ENCODE measurements around the gene ROR1.

The ROR1 gene

GRCh38 chr1:63987014-63987627 is 213.3 kb downstream of the ROR1 start:
- TF ChIP-seq FOXP2 (optimal IDR thresholded peaks at IDR 0.05; ENCODE audit: borderline replicate concordance, extremely low read depth, extremely low read length, insufficient read depth) = no peak
- no peak for TF ChIP-seq TAF1 (IDR thresholded peaks at IDR 0.05; ENCODE audit: borderline replicate concordance, insufficient read depth, low read length)
- TF ChIP-seq POLR2AphosphoS5 (IDR thresholded peaks at IDR 0.05; ENCODE audit: low read depth, low read length) = no peak
- TF ChIP-seq SIN3A (IDR thresholded peaks at IDR 0.05; ENCODE audit: borderline replicate concordance, insufficient read depth, low read length) = no peak
- no peak for TF ChIP-seq REST (IDR thresholded peaks at IDR 0.05; ENCODE audit: insufficient read depth in 1 of 2, low read depth in 2 of 2, low read length in 2 of 2)

GRCh38 chr1:63987628-63988024 is 213.8 kb downstream of the ROR1 start:
- TF ChIP-seq TAF1 (IDR thresholded peaks at IDR 0.05; ENCODE audit: borderline replicate concordance, insufficient read depth, low read length) = no peak
- TF ChIP-seq FOXP2 (optimal IDR thresholded peaks at IDR 0.05; ENCODE audit: borderline replicate concordance, extremely low read depth, extremely low read length, insufficient read depth) = no peak
- TF ChIP-seq REST (IDR thresholded peaks at IDR 0.05; ENCODE audit: insufficient read depth in 1 of 2, low read depth in 2 of 2, low read length in 2 of 2) = no peak
- no peak for TF ChIP-seq POLR2AphosphoS5 (IDR thresholded peaks at IDR 0.05; ENCODE audit: low read depth, low read length)

DNA sequence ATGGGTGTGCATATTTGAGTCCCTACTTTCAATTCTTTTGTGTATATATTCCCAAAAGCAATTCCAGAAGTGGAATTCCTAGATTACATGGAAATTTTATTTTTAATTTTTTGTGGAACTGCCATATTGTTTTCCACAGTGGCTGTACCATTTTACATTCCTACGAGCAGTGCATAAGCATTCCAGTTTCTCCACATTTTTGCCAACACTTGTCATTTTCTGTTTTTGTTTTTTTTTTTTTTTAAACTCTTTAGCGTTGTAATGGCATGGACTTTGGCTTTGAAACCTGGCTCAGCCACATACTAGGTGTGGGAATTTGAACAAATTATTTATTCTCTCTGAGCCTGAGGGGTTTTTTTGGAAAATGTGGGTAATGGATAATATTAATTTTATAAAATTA is 215.1 kb downstream of the ROR1 start:
- TF ChIP-seq REST (IDR thresholded peaks at IDR 0.05; ENCODE audit: insufficient read depth in 1 of 2, low read depth in 2 of 2, low read length in 2 of 2) = no peak
- no peak for TF ChIP-seq POLR2AphosphoS5 (IDR thresholded peaks at IDR 0.05; ENCODE audit: low read depth, low read length)
- no peak for TF ChIP-seq TAF1 (IDR thresholded peaks at IDR 0.05; ENCODE audit: borderline replicate concordance, insufficient read depth, low read length)
- no peak for TF ChIP-seq FOXP2 (optimal IDR thresholded peaks at IDR 0.05; ENCODE audit: borderline replicate concordance, extremely low read depth, extremely low read length, insufficient read depth)

GRCh38 chr1:63991685-63992084 is 217.9 kb downstream of the ROR1 start:
- TF ChIP-seq FOXP2 (optimal IDR thresholded peaks at IDR 0.05; ENCODE audit: borderline replicate concordance, extremely low read depth, extremely low read length, insufficient read depth) = no peak
- no peak for TF ChIP-seq POLR2AphosphoS5 (IDR thresholded peaks at IDR 0.05; ENCODE audit: low read depth, low read length)
- TF ChIP-seq SIN3A (IDR thresholded peaks at IDR 0.05; ENCODE audit: borderline replicate concordance, insufficient read depth, low read length) = no peak
- TF ChIP-seq TAF1 (IDR thresholded peaks at IDR 0.05; ENCODE audit: borderline replicate concordance, insufficient read depth, low read length) = no peak
- TF ChIP-seq REST (IDR thresholded peaks at IDR 0.05; ENCODE audit: insufficient read depth in 1 of 2, low read depth in 2 of 2, low read length in 2 of 2) = no peak

- TF ChIP-seq POLR2AphosphoS5 (IDR thresholded peaks at IDR 0.05; ENCODE audit: low read depth, low read length) (no peak), REST (IDR thresholded peaks at IDR 0.05; ENCODE audit: insufficient read depth in 1 of 2, low read depth in 2 of 2, low read length in 2 of 2) (no peak), TAF1 (IDR thresholded peaks at IDR 0.05; ENCODE audit: borderline replicate concordance, insufficient read depth, low read length) (no peak), FOXP2 (optimal IDR thresholded peaks at IDR 0.05; ENCODE audit: borderline replicate concordance, extremely low read depth, extremely low read length, insufficient read depth) (no peak)
Observed at GRCh38 chr1:64000021-64000420, 226.2 kb downstream of the ROR1 start.
